GM18909 (cell line): ENCODE data around the gene MAGEB2.
"Not testable (repeated sequence)": the region's sequence is repeated elsewhere in the genome, so short reads cannot be mapped to it uniquely, and the experiment has no call there.

Experiments used
- ATAC-seq: cut with Tn5 transposase; IDR thresholded peaks from one replicate; pipeline ENCODE4 v1.9.1; 2021; ENCODE audit warnings: mild to moderate bottlenecking; ENCODE audit not compliant: unreplicated experiment, poor library complexity

MAGEB2 gene

DNA sequence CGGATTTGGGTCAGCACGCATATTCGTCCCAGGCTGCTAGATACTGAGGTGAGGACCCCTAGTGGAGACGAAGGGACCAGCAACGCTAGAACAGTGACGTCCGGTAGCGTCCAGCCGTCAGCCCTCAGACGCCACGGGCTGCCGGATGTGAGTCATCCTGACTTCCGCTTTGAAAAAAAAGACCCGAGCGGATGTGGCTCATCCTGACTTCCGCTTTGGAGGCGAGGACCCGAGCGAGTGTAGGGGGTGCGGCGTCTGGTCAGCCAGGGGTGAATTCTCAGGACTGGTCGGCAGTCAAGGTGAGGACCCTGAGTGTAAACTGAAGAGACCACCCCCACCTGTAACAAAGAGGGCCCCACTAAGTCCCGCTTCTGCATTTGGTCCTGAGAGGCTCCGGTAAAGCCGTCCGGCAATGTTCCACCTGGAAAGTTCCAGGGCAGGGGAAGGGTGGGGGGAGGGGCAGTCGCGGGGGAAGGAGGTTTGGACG is at the start of gene MAGEB2:
Gene MAGEB2 (plus strand): TSS at position 207 of the 487 bp plus-strand sequence. CDS start 3,018 bp downstream, outside the sequence.
- no peak for ATAC-seq

- no peak for ATAC-seq
Observed at GRCh38 chrX:30170900-30171299, 44.5 kb upstream of the MAGEB2 start.

- peak; percentile 50 for ATAC-seq
Observed at GRCh38 chrX:30181353-30181752, 34.0 kb upstream of the MAGEB2 start.

DNA sequence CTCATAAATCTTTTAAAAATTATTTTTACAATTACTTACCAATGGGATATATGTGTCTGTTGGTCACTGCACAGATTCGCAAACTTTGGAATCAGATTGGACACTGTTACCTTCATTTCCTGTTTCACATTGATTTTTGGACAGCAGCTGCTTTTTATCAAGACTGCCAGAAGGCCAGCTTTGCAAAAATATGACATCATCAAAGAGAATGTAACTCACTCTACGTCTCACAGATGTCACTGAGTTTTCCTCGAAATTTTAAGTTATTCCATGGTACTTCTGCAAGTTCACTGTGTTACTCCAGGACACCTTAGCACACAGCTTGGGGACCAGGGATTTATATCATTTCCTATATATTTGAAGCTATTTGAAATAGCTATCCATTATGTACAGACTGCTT is 31.8 kb upstream of the MAGEB2 start:
- no peak for ATAC-seq

DNA sequence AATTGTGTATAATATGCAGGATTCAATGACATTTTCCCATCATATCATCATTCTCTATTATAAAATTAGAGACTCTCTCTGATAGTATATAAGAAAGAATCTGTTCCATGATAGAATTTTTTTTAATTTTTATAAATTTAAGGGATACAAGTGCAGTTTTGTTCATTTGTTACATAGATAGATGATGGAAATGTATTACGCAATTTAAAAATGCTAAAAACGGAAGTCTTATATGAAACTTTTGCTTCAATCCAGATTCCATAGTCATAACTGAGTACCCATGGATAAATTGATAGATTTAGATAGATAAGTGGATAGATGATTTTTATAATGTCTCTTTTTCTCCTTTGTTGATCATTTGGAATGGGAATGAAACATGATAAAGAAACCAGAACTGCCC is 24.9 kb upstream of the MAGEB2 start:
- ATAC-seq: no peak

- ATAC-seq: not testable (repeated sequence)
Observed at GRCh38 chrX:30193910-30194309, 21.5 kb upstream of the MAGEB2 start.

GRCh38 chrX:30196322-30196721 is 19.0 kb upstream of the MAGEB2 start:
- ATAC-seq: peak; percentile 57

GRCh38 chrX:30212172-30212571 is 3.2 kb upstream of the MAGEB2 start:
- no peak for ATAC-seq

DNA sequence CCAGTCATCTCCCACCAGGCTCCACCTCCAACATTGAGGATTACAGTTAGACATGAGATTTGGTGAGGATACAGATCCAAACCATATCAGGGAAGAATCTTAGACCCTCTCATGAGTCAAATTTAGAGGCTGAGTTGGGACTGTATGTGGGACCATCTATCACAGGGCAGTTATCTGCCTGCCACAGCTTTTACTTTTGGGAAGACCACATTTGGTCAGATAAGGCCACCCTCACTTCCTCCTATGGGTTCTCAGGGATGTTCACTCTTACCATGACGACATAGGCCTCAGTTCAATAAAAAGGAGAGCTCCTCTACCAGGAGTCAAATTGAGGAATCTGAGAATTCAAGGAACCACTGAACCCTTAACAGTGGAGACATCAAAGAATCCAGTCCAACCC is 2.1 kb downstream of the MAGEB2 start:
- ATAC-seq: no peak

- ATAC-seq: no peak
Observed at GRCh38 chrX:30219372-30219771, 4.0 kb downstream of the MAGEB2 start.

DNA sequence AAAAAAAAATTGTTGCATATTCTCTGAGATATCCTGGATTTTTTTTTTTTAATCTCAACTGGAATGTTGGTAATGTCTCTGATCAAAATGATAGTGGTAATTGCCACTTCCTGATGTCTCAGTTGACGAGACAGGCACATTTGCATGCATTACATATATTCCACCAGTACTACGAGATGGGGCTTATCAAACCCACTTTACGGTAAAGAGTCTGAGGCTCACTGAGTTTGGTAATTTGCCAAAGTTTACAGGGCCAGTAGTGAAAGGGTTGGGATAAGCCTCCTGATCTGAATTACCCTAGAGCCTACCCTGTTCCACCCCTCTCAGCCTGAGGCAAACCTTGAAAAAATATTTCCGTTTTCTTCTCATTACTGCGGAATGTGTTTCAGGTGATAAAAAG is 5.3 kb downstream of the MAGEB2 start:
- ATAC-seq: no peak

DNA sequence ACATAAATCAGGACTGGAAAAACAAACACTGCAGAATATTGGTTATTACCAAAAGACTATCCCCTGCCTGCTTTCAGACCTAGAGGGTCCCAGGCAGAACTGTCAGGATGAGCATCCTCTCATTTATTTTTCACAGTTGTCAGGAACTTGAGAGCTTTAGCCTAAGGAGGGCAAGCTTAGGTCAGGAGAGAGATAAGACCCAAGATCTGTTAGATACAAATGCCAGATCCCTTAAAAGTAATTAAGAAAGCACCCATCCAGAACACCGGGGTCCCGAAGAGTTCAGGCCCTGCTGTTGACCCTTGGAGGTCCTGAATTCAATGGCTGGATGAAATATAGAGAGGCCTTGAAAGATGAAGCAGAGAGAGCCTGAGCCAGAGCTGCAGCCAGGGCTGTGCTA is 9.2 kb downstream of the MAGEB2 start:
- ATAC-seq: no peak

GRCh38 chrX:30228526-30228925 is 13.2 kb downstream of the MAGEB2 start:
- no peak for ATAC-seq

DNA sequence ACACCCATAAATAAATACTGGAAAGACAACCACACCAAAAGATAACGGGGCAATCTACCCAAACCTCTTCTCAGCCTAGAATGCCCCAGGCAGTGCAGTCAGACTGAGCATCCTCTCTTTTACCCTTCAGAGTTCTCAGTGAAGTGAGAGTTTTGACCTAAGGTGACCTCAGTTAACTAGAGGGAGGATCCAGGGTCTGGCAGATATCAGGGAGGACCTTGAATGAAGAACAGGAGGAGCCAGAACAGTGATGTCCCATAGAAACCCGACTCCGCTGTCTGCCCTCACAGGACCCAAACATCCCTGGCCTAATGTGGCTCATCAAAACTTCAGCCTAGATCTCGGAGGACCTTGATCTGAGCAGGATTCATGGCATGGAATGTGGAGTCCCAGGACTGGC is 15.0 kb downstream of the MAGEB2 start, which contains the start of gene MAGEB3:
Gene MAGEB3 (plus strand): TSS at position 263 of the 400 bp plus-strand sequence. CDS start 5,268 bp downstream, outside the sequence.
- ATAC-seq: no peak

DNA sequence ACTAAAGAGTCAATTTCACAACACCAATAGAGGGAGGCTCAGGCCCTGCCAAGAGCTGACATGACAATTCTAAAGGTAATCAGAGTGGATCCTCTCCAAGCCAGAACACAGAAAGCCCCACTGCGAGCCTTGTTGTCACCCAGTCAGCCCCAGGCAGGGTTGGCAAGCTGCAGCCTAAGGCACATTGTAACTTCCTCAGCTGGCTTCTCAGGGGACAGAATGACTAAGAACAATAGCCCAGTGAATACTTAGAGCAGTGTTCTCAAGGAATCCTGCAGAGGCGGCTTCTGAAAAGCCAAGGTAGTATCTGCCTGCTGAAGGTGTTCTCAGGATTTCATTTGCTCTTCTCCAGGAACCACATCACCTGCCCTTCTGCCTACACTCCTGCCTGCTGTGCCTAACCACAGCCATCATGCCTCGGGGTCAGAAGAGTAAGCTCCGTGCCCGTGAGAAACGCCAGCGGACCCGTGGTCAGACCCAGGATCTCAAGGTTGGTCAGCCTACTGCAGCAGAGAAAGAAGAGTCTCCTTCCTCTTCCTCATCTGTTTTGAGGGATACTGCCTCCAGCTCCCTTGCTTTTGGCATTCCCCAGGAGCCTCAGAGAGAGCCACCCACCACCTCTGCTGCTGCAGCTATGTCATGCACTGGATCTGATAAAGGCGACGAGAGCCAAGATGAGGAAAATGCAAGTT is 26.5 kb downstream of the MAGEB2 start, which contains the start of gene MAGEB4:
Gene MAGEB4 (plus strand): TSS at position 277 of the 692 bp plus-strand sequence. CDS start 136 bp downstream, at position 413.
- ATAC-seq: no peak

DNA sequence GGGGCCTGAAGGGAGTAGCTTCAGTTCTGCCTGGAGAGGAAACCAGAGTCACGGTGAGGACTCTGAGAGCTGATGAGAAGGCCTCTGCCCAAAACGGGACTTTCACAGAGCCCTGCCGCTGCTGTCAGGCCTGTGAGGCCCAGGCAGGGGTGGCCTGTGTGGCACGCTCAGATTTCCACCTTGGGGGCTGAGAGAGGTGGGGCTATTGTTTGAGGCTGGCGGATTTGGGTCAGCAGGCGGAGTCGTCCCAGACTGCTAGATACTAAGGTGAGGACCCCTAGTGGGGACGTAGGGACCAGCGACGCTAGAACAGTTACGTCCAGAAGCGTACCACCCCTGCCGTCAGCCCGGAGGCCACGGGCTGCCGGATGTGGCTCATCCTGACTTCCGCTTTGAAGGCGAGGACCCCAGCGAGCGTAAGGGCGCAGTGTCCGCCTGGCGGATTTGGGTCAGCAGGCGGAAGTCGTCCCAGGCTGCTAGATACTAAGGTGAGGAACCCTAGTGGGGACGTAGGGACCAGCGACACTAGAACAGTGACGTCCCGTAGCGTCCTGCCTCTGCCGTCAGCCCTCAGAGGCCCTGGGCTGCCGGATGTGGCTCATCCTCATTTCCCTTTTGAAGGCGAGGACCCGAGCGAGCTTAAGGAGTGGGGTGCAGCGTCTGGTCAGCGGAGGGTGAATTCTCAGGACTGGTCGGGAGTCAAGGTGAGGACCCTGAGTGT is 31.6 kb downstream of the MAGEB2 start, which contains the start of gene MAGEB1:
Gene MAGEB1 (plus strand): TSS at position 378 of the 721 bp plus-strand sequence. CDS start 3,348 bp downstream, outside the sequence.
- ATAC-seq: no peak

DNA sequence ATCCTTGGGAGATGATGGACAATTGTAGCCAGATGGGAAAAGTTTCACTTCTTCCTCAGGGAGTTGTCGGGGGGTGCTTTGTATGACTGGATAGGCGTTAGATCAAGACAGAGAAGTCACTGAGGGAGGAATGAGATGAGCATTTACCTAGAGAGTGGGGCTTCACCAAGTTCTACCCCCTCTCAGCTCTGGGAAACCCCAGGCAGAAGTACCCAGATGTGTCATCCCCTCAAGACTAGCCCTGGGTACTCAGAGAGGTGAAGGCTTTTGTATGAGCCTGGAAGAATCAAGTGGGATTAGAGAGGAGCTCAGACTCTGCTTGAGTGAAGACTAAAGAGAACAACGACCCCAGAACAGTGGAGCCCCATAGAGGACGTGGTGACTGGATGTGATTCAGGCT is 33.5 kb downstream of the MAGEB2 start:
- peak; percentile 60 for ATAC-seq

GRCh38 chrX:30253257-30253656 is 37.9 kb downstream of the MAGEB2 start:
- ATAC-seq: peak; percentile 61

- ATAC-seq: no peak
Observed at GRCh38 chrX:30259927-30260326, 44.6 kb downstream of the MAGEB2 start.

DNA sequence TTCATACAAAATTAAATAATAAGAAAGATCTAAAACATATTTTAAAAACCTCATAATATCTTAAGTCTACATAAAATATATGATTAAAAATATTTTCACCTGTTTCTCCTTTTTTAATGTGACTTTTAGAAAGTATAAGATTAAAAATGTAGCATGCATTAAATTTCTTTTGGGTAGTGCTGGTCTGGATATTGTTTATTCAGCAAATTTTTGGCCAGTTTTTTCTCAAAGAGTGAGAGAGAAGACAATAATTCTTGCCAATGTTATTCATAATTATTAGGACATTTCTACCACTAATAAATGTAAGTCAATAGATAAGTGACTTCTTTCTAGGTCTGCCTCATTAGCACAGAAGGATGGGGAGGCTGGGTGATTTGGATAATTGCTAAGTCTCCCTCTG is 45.6 kb downstream of the MAGEB2 start:
- no peak for ATAC-seq

GRCh38 chrX:30262763-30263162 is 47.4 kb downstream of the MAGEB2 start:
- no peak for ATAC-seq
